ENCODE results near the gene YDJC. TPM values are rescaled to one million over a fixed set of nuclear protein-coding genes. Genes with fewer than 3 reads are reported as not detected.
"Not testable (repeated sequence)": the region's sequence is repeated elsewhere in the genome, so short reads cannot be mapped to it uniquely, and the experiment has no call there.

The YDJC gene
- total RNA-seq, 1 donor from 2014 or later = 18.4 TPM

DNA sequence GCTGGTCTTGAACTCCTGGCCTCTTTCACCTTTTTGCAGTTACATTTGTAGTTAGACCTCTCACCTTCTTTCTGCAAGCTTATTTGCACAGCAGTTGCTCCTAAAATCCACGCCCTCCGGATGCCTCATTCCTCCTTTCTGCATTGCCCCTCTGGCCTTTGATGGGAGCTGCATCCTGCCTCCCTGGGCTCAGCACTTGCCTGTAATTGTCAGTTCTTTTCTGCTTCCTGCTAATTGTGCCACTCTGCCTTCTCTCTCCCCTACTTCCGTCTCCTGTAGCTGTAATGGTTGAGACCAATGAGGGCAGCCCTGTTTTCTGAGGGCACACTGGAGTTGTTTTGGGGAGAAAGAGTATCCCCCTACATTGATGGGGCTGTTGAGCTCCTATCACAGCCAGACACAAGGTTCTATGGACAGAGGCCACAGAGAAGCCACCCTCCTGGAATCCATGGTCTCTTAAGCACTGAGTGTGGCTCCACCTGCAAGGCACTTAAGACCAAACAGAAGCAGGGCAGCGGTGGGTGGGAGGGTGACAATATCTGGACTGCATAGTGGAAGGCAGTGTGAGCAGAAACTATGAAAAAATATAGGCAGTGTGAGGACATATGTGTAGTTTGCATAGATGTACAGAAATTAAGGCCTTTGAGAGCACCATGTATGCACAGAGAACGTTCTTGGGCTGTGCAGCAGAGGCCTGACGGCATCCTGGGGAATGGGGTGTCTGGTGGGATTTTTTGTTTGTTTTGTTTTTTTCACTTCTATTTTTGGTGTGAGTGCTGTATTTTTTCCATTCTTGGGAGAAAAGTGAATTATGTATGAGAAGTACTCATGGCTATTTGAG is 30.5 kb downstream of the YDJC start:
- Mint-ChIP-seq H3K9me3 (no peaks in the 10 kb centered on the region), H3K4me3 (no peak overlapping the region), H3K27ac (ENCODE audit: unreplicated experiment) (no peak overlapping the region), H3K36me3 (ENCODE audit: low read depth) (peaks cover 12% of the 10 kb centered on the region), H3K27me3 (ENCODE audit: low read depth) (no peaks in the 10 kb centered on the region), H3K4me1 (peaks cover 5% of the 10 kb centered on the region)
- TF ChIP-seq, protein P1, sequence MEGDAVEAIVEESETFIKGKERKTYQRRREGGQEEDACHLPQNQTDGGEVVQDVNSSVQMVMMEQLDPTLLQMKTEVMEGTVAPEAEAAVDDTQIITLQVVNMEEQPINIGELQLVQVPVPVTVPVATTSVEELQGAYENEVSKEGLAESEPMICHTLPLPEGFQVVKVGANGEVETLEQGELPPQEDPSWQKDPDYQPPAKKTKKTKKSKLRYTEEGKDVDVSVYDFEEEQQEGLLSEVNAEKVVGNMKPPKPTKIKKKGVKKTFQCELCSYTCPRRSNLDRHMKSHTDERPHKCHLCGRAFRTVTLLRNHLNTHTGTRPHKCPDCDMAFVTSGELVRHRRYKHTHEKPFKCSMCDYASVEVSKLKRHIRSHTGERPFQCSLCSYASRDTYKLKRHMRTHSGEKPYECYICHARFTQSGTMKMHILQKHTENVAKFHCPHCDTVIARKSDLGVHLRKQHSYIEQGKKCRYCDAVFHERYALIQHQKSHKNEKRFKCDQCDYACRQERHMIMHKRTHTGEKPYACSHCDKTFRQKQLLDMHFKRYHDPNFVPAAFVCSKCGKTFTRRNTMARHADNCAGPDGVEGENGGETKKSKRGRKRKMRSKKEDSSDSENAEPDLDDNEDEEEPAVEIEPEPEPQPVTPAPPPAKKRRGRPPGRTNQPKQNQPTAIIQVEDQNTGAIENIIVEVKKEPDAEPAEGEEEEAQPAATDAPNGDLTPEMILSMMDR (conservative IDR thresholded peaks at IDR 0.05) = no peak
- no peak for DNase-seq (ENCODE audit: low read depth, low spot score)

DNA sequence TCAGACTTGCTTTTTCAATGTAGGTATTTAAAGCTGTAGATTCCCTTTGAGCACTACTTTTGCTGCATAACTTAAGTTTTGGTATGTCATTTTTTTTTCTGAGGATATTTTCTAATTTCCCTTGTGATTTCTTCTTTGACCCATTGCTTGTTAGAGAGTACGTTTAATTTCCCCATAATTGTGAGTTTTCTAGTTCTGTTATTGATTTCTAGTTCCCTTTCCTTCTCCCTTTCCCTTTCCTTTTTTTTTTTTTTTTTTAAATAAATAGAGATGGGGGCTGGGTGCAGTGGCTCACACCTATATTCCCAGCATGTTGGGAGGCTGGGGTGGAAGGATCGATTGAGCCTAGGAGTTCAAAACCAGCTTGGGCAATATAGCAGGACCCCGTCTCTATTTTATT is 31.5 kb downstream of the YDJC start:
- H3K4me1 Mint-ChIP-seq = peaks cover 5% of the 10 kb centered on the region
- TF ChIP-seq, protein P1 (conservative IDR thresholded peaks at IDR 0.05) = no peak
- no peak for DNase-seq (ENCODE audit: low read depth, low spot score)
- H3K27ac Mint-ChIP-seq (ENCODE audit: unreplicated experiment) = no peak overlapping the region
- no peaks in the 10 kb centered on the region for H3K27me3 Mint-ChIP-seq (ENCODE audit: low read depth)
- H3K4me3 Mint-ChIP-seq = no peak overlapping the region
- H3K36me3 Mint-ChIP-seq (ENCODE audit: low read depth) = peaks cover 21% of the 10 kb centered on the region
- no peaks in the 10 kb centered on the region for H3K9me3 Mint-ChIP-seq

DNA sequence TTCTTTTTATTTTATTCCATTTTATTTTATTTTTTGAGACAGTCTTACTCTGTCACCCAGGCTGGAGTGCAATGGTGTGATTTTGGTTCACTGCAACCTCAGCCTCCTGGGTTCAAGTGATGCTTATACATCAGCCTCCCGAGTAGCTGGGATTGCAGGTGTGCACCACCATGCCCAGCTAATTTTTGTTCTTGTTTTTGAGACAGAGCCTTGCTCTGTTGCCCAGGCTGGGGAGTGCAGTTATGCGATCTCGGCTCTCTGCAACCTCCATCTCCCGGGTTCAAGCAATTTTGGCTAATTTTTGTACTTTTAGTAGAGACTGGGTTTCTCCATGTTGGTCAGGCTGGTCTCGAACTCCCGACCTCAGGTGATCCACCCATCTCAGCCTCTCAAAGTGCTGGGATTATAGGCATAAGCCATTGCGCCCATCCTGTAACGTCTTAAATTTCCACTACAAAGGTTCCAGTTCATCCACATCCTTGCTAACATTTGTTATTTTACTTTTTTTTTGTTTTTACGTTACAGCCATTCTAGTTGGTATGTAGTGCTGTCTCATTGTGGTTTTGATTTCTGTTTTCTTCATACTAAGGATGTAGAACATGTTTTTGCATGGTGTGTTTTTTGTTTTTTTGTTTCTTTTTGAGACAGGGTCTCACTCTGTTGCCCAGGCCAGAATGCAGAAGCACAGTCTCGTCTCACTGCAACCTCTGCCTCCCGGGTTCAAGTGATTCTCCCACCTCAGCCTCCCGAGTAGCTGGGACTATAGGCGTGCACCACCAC is 33.3 kb downstream of the YDJC start:
- H3K9me3 Mint-ChIP-seq; H3K4me3 Mint-ChIP-seq; H3K27me3 Mint-ChIP-seq (ENCODE audit: low read depth); DNase-seq (ENCODE audit: low read depth, low spot score); H3K4me1 Mint-ChIP-seq; H3K27ac Mint-ChIP-seq (ENCODE audit: unreplicated experiment): not testable (repeated sequence)
- peaks cover 23% of the 10 kb centered on the region for H3K36me3 Mint-ChIP-seq (ENCODE audit: low read depth)

DNA sequence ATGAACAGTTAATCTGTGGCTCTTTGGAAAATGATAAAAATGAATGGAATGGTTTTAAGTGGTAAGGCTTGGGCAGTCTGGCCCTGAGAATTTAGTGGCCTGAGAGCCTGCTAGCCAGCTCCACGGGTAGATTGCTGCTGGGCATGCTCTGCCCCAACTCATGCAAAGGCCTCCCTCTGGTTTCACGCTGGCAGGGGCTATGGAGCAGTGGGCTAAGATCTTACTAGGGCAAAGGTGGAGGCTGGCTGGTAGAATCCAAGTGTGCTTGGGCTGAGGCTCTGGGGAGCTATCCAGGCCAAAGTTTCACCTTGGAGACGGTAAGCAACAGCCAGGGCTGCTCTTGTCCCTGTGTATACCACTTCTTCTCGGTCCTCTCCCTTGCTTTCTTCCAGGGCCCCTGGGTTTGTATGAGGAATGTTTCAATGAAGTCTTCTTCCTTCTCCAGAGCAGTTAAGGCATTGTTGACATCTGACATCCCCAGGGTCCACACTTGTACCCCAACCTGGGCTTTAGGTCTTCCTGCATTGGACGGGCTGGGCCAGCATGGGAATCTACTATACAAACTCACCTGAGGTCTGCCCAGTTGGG is 34.9 kb downstream of the YDJC start:
- Mint-ChIP-seq H3K27me3 (ENCODE audit: low read depth) (no peaks in the 10 kb centered on the region), H3K4me1 (peaks cover 5% of the 10 kb centered on the region), H3K4me3 (no peak overlapping the region), H3K36me3 (ENCODE audit: low read depth) (peaks cover 23% of the 10 kb centered on the region), H3K9me3 (no peaks in the 10 kb centered on the region), H3K27ac (ENCODE audit: unreplicated experiment) (no peak overlapping the region)
- TF ChIP-seq, protein P1 (conservative IDR thresholded peaks at IDR 0.05) = no peak
- DNase-seq (ENCODE audit: low read depth, low spot score) = no peak

DNA sequence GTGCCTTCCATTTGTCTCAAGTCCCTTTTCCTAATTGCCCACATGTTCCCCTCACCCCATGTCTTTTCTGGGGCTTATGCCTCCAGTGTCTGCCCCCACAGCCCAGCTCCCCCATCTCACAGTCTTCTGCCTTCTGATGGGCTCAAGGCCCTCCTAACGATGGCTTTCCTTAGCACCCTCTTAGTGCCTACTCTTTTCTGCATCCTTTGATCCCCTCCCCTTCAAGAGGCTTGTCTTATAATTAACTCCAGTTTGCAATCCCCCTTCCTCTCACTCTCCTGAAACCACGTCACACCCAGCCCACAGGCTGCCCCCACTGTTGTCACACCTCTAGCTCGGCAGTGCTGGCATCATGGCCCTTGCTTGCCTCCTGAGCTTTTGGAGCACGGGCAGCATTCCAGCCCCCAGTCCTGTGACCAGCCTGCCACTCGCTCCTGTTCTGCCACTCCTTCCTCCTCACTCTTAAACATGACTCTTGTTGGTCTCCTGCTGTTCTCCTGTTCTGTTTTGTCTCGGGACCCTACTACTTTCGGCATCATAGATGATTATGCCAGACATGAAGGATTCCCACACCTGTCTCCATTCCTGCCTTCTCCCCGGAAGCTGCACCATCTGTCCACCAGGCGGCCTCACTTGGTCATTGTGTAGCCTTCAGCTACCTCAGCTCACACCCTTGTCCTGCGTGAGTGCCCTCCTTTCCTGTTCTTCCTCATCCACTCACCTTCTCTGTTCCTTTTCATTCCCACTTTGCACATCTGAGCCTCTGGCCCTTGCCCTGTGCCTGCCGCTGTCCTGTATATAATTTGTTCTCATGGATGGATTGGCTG is 36.2 kb downstream of the YDJC start:
- peak; percentile 11 for DNase-seq (ENCODE audit: low read depth, low spot score)
- no peak overlapping the region for H3K4me3 Mint-ChIP-seq
- TF ChIP-seq, protein P1 (conservative IDR thresholded peaks at IDR 0.05) = peak; percentile 48
- no peaks in the 10 kb centered on the region for H3K9me3 Mint-ChIP-seq
- H3K36me3 Mint-ChIP-seq (ENCODE audit: low read depth) = peaks cover 20% of the 10 kb centered on the region
- H3K27ac Mint-ChIP-seq (ENCODE audit: unreplicated experiment) = no peak overlapping the region
- H3K27me3 Mint-ChIP-seq (ENCODE audit: low read depth) = no peaks in the 10 kb centered on the region
- peaks cover 5% of the 10 kb centered on the region for H3K4me1 Mint-ChIP-seq

Measured in neural crest cell (in vitro differentiated cells).